WTC11 (cell line): ENCODE measurements around the gene MRPS18A. TPM values are rescaled to one million over a fixed set of nuclear protein-coding genes. Genes with fewer than 3 reads are reported as not detected.

Source experiments
- ATAC-seq: fragments of 200-7000 bp; cut with Tn5 transposase; 2 replicates; pipeline ENCODE4 v1.10.0; 2021; ENCODE audit warnings: mild to moderate bottlenecking, moderate library complexity
- CTCF ChIA-PET: fragments of 300-600 bp; sonication (Branson Sonifier 250); formaldehyde crosslinking; loops from one replicate; lab custom pipeline; 2021; ENCODE audit warnings: antibody characterized with exemption; lab: Charles Lee
- POLR2A ChIA-PET: fragments of 350-600 bp; sonication (Branson Sonifier 250); formaldehyde crosslinking; loops from one replicate; lab custom pipeline; 2021; ENCODE audit warnings: antibody characterized with exemption; lab: Charles Lee
- DNase-seq: peaks from one replicate; pipeline ENCODE4 v3.0.0; 2021; ENCODE audit warnings: low spot score
- H3K27ac Mint-ChIP-seq: 2 replicates; pipeline ENCODE4 v1.8.0; 2021; ENCODE audit warnings: mixed read lengths
- H3K27me3 Mint-ChIP-seq: 2 replicates; pipeline ENCODE4 v1.8.0; 2021; ENCODE audit warnings: low read depth, mild to moderate bottlenecking, moderate library complexity, mixed read lengths
- H3K36me3 Mint-ChIP-seq: 2 replicates; pipeline ENCODE4 v1.8.0; 2021; ENCODE audit warnings: mixed read lengths
- H3K4me1 Mint-ChIP-seq: 2 replicates; pipeline ENCODE4 v1.8.0; 2022; ENCODE audit warnings: mixed read lengths
- H3K4me3 Mint-ChIP-seq: 2 replicates; pipeline ENCODE4 v1.8.0; 2021; ENCODE audit warnings: mild to moderate bottlenecking, moderate library complexity, mixed read lengths
- H3K9me3 Mint-ChIP-seq: 2 replicates; pipeline ENCODE4 v1.8.0; 2021; ENCODE audit warnings: mixed read lengths
- ATF1 ChIP-seq: sonication (generic); formaldehyde crosslinking; IDR thresholded peaks from 2 replicates; pipeline ENCODE4 v1.8.1; 2023; ENCODE audit warnings: mild to moderate bottlenecking, moderate library complexity, missing genetic modification reagents
- ATF3 ChIP-seq: sonication (generic); formaldehyde crosslinking; conservative IDR thresholded peaks from 2 replicates; pipeline ENCODE4 v1.8.1; 2022; ENCODE audit warnings: mild to moderate bottlenecking, missing genetic modification reagents
- CBFB ChIP-seq: sonication (generic); formaldehyde crosslinking; IDR thresholded peaks from 2 replicates; pipeline ENCODE4 v1.8.1; 2022; ENCODE audit warnings: mild to moderate bottlenecking, low read depth, missing genetic modification reagents
- CDX4 ChIP-seq: fragments of 250-450 bp; sonication (Bioruptor Pico); IDR thresholded peaks from 2 replicates; pipeline ENCODE4 v1.9.0; 2021; ENCODE audit warnings: moderate library complexity, mild to moderate bottlenecking, inconsistent platforms, borderline replicate concordance
- CREM ChIP-seq: sonication (generic); formaldehyde crosslinking; IDR thresholded peaks from 2 replicates; pipeline ENCODE4 v1.8.1; 2022; ENCODE audit warnings: mild to moderate bottlenecking, missing genetic modification reagents, moderate library complexity
- FOXP4 ChIP-seq: sonication (generic); formaldehyde crosslinking; IDR thresholded peaks from 2 replicates; pipeline ENCODE4 v1.8.0; 2022; ENCODE audit warnings: mild to moderate bottlenecking, missing genetic modification reagents
- GTF2I ChIP-seq: fragments of 250-450 bp; sonication (Bioruptor Pico); conservative IDR thresholded peaks from 2 replicates; pipeline ENCODE4 v1.4.0; 2021; ENCODE audit warnings: mild to moderate bottlenecking
- HMGA2 ChIP-seq: fragments of 250-450 bp; sonication (Bioruptor Pico); IDR thresholded peaks from 2 replicates; pipeline ENCODE4 v1.4.0; 2021; ENCODE audit warnings: mild to moderate bottlenecking, moderate library complexity
- JUN ChIP-seq: sonication (generic); formaldehyde crosslinking; IDR thresholded peaks from 2 replicates; pipeline ENCODE4 v1.8.0; 2023; ENCODE audit warnings: mild to moderate bottlenecking, missing genetic modification reagents
- KAT7 ChIP-seq: sonication (generic); formaldehyde crosslinking; IDR thresholded peaks from 2 replicates; pipeline ENCODE4 v1.8.1; 2023; ENCODE audit warnings: missing genetic modification reagents, mild to moderate bottlenecking, borderline replicate concordance
- MLX ChIP-seq: sonication (generic); formaldehyde crosslinking; IDR thresholded peaks from 2 replicates; pipeline ENCODE4 v1.8.1; 2023; ENCODE audit warnings: mild to moderate bottlenecking, missing genetic modification reagents, moderate library complexity
- MXD4 ChIP-seq: fragments of 250-450 bp; sonication (Bioruptor Pico); IDR thresholded peaks from 2 replicates; pipeline ENCODE4 v1.8.0; 2021; ENCODE audit warnings: mild to moderate bottlenecking, moderate library complexity, borderline replicate concordance
- MYBL2 ChIP-seq: sonication (generic); formaldehyde crosslinking; IDR thresholded peaks from 2 replicates; pipeline ENCODE4 v1.8.1; 2023; ENCODE audit warnings: mild to moderate bottlenecking, moderate library complexity, missing genetic modification reagents
- NFE2L1 ChIP-seq: sonication (generic); formaldehyde crosslinking; IDR thresholded peaks from 2 replicates; pipeline ENCODE4 v1.8.1; 2023; ENCODE audit warnings: missing genetic modification reagents
- NR2C2 ChIP-seq: sonication (generic); formaldehyde crosslinking; IDR thresholded peaks from 2 replicates; pipeline ENCODE4 v1.8.0; 2022; ENCODE audit warnings: mild to moderate bottlenecking, missing genetic modification reagents
- RELA ChIP-seq: sonication (generic); formaldehyde crosslinking; IDR thresholded peaks from 2 replicates; pipeline ENCODE4 v1.8.1; 2022; ENCODE audit warnings: missing genetic modification reagents, mild to moderate bottlenecking, borderline replicate concordance
- SMAD4 ChIP-seq: sonication (generic); formaldehyde crosslinking; IDR thresholded peaks from 2 replicates; pipeline ENCODE4 v1.8.0; 2022; ENCODE audit warnings: mild to moderate bottlenecking, missing genetic modification reagents
- SP1 ChIP-seq: sonication (generic); formaldehyde crosslinking; conservative IDR thresholded peaks from 2 replicates; pipeline ENCODE4 v1.8.1; 2022; ENCODE audit warnings: missing genetic modification reagents
- TCF7 ChIP-seq: sonication (generic); formaldehyde crosslinking; IDR thresholded peaks from 2 replicates; pipeline ENCODE4 v1.8.0; 2022; ENCODE audit warnings: mild to moderate bottlenecking, low read depth, missing genetic modification reagents, moderate library complexity
- ZBTB21 ChIP-seq: sonication (generic); formaldehyde crosslinking; IDR thresholded peaks from 2 replicates; pipeline ENCODE4 v1.8.1; 2023; ENCODE audit warnings: mild to moderate bottlenecking, missing genetic modification reagents, borderline replicate concordance
- ZNF281 ChIP-seq: sonication (generic); formaldehyde crosslinking; IDR thresholded peaks from 2 replicates; pipeline ENCODE4 v1.8.0; 2023; ENCODE audit warnings: mild to moderate bottlenecking, missing genetic modification reagents
- ZNF317 ChIP-seq: sonication (generic); formaldehyde crosslinking; IDR thresholded peaks from 2 replicates; pipeline ENCODE4 v1.8.1; 2023; ENCODE audit warnings: low read depth, mild to moderate bottlenecking, moderate library complexity, missing genetic modification reagents, borderline replicate concordance
- ZNF423 ChIP-seq: fragments of 250-450 bp; sonication (Bioruptor Pico); IDR thresholded peaks from 2 replicates; pipeline ENCODE4 v2.1.2; 2022; ENCODE audit warnings: mild to moderate bottlenecking, moderate library complexity
- total RNA-seq: library from RNA; stranded (reverse); gene quantifications from 3 replicates; pipeline ENCODE4 v1.2.3, GENCODE V29; 2021
- TF ChIP-seq, protein P1 (sequence below): fragments of 250-450 bp; sonication (Bioruptor Pico); IDR thresholded peaks from 2 replicates; pipeline ENCODE4 v1.9.0; 2021; ENCODE audit warnings: mild to moderate bottlenecking

MRPS18A gene
- total RNA-seq, 1 experiment from 2014 or later: 61.6 TPM

- no peak for TF ChIP-seq CDX4 (CRISPR knock-in tag)
- no peak for TF ChIP-seq KAT7 (CRISPR knock-in tag)
- no peak for TF ChIP-seq CBFB
- no peak for TF ChIP-seq SMAD4 (CRISPR knock-in tag)
- TF ChIP-seq, protein P1, sequence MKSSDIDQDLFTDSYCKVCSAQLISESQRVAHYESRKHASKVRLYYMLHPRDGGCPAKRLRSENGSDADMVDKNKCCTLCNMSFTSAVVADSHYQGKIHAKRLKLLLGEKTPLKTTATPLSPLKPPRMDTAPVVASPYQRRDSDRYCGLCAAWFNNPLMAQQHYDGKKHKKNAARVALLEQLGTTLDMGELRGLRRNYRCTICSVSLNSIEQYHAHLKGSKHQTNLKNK: no peak
- no peak for TF ChIP-seq ZNF281 (CRISPR knock-in tag)
- TF ChIP-seq GTF2I (CRISPR knock-in tag): no peak
Observed at GRCh38 chr6:43674921-43675320, 12.7 kb downstream of the MRPS18A start (continued).

GRCh38 chr6:43674291-43674690 lies 13.3 kb downstream of the MRPS18A start:
- ATAC-seq: no peak
- H3K4me3 Mint-ChIP-seq: no peak overlapping the region
- H3K9me3 Mint-ChIP-seq: no peaks in the 10 kb centered on the region
- CTCF ChIA-PET: no interaction called here
- no peak for TF ChIP-seq CREM
- no peak for TF ChIP-seq SP1 (CRISPR knock-in tag)
- TF ChIP-seq ZNF317 (CRISPR knock-in tag): no peak
- TF ChIP-seq ATF3 (CRISPR knock-in tag): no peak
- no peak for TF ChIP-seq ZNF423 (CRISPR knock-in tag)
- TF ChIP-seq TCF7: no peak
- no peak for TF ChIP-seq MYBL2 (CRISPR knock-in tag)
- no peak for TF ChIP-seq JUN (CRISPR knock-in tag)
- TF ChIP-seq, all 79 proteins: peak for 0
- Mint-ChIP-seq H3K36me3 (peaks cover 62% of the 10 kb centered on the region), H3K27ac (no peak overlapping the region), H3K4me1 (peaks cover 13% of the 10 kb centered on the region), H3K27me3 (no peaks in the 10 kb centered on the region)
- POLR2A ChIA-PET: no interaction called here
- DNase-seq: no peak

DNA sequence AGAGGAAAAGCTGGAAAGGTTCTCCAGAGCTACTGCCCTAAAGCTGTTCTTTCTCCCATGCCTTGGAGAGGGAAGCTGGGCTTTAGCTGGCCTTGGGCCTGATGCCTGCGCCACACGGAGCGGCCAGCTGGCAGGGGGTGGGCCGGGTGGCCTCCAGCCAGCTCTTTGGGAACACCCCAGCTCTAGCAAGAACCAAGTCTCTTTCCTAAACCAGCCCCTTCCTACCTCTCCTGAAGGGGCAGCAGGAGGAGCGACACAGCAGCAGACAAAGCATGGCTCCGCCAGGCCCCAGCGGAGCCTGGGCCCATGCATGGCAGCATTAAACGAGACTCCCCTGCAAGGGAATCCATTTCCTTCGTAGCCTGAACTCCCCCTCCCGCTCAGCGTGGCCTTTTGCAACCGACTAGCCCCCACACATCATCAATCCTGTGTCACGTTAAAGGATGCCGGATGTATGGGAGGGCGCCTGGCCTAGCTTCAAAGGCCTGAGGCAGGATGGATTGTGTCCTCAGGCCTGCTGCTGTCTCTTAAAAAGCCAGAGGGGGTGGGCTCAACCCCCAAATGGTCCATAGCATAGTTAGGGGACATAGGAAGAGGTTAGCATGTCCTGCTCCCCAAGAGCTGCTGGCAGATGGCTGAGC lies 14.0 kb downstream of the MRPS18A start:
- CTCF ChIA-PET: interaction anchor here (0.6 to 1.1 kb wide), 2 partner anchors 39 to 101 kb away, joined by 4 to 5 read pairs; no protein-coding TSS in a partner anchor
- no peaks in the 10 kb centered on the region for H3K27me3 Mint-ChIP-seq
- DNase-seq (no peak), ATAC-seq (no peak)
- H3K27ac Mint-ChIP-seq: no peak overlapping the region
- no peak overlapping the region for H3K4me3 Mint-ChIP-seq
- H3K36me3 Mint-ChIP-seq: peaks cover 59% of the 10 kb centered on the region
- H3K9me3 Mint-ChIP-seq: no peaks in the 10 kb centered on the region
- H3K4me1 Mint-ChIP-seq: peaks cover 20% of the 10 kb centered on the region
- POLR2A ChIA-PET: no interaction called here
- TF ChIP-seq ATF1 (CRISPR knock-in tag) (no peak), ZBTB21 (CRISPR knock-in tag) (no peak), RELA (no peak), NFE2L1 (CRISPR knock-in tag) (no peak), NR2C2 (CRISPR knock-in tag) (no peak), MLX (CRISPR knock-in tag) (no peak), MXD4 (CRISPR knock-in tag) (no peak), FOXP4 (CRISPR knock-in tag) (no peak), HMGA2 (CRISPR knock-in tag) (no peak)
